ENCODE results near the gene MEX3A.
"Not testable (repeated sequence)": the region's sequence is repeated elsewhere in the genome, so short reads cannot be mapped to it uniquely, and the experiment has no call there.

Gene MEX3A

GRCh38 chr1:156076609-156077429 is 5.4 kb downstream of the MEX3A start:
- DNase-seq: no peak

- DNase-seq: no peak
Measured at GRCh38 chr1:156075775-156076204, 6.5 kb downstream of the MEX3A start.

DNA sequence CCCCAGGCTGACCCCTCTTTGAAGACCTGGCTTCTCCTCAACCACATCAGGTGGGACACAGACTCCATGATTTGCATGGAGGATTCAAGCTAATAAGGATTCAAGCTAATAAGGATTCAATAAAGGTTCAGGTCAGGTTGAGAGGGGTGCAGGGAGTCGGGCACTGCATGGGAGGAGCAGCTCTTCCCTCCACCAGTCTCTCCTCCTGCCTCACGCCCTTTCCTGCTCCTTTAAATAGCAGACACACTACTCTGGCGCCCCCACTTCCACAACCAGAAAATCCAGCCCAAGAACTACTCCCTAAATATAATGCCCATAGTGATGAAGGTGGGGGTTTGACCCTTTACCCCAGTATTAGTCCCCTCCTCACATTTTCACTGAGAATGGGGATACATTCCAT is 7.1 kb downstream of the MEX3A start:
- no peak for DNase-seq

DNA sequence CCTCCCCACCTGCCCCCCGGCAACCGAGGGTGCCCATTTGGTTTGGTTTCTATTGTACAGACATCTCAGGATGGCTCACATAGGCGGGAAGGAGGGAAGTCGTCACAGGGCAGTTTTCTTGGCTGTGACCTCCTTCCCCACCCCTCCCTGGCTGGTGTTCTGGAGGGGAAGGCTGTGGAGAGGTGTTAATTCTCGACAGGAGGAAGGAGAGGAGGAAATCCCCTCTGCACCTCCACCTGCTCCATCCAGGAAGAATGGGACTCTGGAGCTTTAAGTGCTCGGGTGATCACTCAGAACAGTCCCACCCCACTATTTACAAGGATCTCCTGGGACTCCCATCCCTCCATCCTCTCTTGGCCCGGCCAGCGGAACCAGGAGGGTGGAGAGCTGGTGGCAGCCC is 7.6 kb downstream of the MEX3A start:
- DNase-seq: no peak

DNA sequence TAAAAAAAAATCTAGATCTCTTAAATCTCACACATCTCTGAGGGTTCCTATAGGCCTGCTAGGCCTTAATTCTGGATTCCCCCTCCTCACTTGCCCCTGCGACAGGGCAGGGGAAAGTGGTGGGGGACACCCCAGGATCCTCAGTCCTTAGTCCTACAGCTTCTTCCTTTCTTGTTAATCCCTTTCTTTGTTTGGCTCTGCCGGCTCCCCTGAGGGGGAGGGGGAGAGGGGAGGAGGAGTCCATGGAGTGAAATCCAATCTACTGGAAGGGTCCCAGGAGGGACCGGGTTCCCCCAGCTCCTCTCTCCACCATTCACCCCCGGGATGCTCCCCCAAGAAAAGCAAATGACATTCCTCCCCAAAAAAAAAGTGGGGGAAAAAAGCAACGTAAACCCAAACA is 8.5 kb downstream of the MEX3A start:
- DNase-seq: no peak

DNA sequence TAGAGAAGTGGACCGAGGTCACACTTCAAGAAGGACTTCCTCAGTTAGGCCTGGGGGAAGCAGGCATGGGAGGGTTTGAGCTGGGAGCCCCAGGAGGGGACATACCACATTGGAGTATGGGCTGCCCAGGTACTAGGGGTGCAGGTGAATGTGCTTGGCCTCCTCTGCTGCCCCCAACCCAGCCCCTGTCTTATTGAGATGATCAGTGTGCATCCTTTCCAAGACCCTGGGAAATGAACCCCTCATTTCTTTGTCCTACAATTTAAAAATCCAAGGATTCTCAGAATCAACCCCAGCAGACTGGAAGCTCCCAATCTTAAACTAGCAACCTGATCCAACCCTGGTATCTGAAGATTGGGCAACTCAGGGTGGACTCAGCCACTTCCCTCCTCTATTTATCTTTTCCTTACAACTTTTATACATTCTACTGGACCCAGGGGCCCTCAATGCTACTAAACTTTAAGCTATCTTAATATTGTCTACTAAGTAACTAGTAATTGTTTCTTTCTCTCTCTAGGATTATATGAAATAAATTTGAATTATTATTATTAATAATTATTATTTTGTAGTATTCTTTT is 9.1 kb downstream of the MEX3A start:
- DNase-seq: no peak

- no peak for DNase-seq
Measured at GRCh38 chr1:156072251-156072650, 10.0 kb downstream of the MEX3A start.

GRCh38 chr1:156071332-156071816 is 10.9 kb downstream of the MEX3A start:
- DNase-seq: not testable (repeated sequence)

DNA sequence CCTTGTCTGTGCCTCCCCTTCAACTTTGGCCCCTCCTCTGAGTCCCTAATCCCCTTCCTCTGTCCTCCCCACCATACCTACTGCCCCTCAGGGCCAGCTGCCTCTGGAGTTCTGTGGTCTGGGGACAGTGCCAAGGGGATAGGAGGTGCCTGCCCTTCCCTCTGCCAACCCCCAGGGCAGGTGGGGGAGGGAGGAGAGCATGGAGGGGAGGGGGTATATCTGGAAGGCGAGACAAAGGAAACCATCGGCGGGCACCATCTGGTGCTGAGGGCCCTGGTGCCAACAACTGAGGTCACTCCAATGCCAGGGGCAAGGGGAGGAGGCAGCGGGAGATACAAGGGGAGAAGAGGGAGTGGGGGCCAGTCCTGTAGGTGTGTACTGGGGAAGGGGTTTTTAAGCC is 11.7 kb downstream of the MEX3A start:
- DNase-seq: peak in 2 of 3 experiments; percentile 22 to 45

DNA sequence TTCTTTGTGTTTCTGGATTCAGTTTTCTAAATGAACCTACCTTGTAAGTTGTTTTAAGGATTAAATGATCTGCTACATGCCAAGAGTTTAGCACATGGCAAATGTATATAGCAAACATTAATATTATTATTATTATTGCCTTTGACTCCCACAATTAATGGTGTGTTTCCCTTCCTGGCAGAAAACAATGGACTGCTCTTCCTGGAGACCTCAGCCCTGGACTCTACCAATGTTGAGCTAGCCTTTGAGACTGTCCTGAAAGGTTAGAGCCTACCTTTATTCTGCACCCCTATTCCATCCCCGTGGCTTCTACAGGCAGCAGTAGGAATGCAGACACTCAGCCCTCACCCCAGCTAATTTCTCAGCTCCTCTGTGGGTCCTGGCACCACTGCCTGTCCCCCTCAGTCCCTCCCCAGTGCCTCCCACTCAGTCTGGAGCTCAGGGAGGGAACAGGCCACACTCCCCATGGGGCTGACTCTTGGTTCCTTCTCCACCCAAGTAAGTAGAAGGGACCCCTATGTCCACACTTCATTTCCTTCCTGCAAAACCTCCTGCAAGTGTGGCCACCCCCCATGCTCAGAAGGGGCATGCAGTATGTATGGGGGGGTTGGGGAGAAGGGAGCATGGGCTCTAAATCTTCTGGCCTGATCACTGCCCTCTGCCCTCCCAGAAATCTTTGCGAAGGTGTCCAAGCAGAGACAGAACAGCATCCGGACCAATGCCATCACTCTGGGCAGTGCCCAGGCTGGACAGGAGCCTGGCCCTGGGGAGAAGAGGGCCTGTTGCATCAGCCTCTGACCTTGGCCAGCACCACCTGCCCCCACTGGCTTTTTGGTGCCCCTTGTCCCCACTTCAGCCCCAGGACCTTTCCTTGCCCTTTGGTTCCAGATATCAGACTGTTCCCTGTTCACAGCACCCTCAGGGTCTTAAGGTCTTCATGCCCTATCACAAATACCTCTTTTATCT is 12.5 kb downstream of the MEX3A start:
- no peak for DNase-seq

DNA sequence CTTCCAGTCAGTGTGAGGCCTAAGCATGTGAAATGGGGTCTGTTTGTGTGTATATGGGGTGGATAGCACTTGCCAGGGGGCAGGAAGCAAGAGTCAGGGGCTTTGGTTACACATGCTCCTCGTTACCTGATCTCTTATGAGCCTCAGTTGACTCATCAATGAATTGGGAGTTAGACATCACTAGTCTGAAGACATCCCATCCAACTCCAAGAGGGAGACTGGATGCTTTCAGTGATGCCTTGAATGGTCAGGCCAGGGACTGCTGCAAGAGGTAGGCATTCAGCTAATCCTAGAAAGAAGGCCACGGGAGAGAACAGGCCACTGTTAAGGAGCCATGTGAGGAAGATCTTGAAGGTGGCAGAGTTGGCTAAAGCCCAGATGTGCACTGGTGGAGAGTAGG is 15.0 kb downstream of the MEX3A start:
- no peak for DNase-seq

DNA sequence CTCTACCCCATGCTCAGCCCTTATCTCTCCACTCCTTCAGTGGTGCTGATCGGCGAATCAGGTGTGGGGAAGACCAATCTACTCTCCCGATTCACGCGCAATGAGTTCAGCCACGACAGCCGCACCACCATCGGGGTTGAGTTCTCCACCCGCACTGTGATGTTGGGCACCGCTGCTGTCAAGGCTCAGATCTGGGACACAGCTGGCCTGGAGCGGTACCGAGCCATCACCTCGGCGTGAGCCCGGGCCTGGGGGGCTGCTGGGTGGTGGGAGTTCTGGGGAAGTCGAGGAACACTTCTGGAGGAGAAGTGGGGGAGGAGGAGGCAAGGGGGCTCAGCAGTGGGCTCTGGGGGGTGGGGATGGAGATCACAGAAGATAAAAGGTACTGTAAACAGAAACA is 16.4 kb downstream of the MEX3A start:
- no peak for DNase-seq

DNA sequence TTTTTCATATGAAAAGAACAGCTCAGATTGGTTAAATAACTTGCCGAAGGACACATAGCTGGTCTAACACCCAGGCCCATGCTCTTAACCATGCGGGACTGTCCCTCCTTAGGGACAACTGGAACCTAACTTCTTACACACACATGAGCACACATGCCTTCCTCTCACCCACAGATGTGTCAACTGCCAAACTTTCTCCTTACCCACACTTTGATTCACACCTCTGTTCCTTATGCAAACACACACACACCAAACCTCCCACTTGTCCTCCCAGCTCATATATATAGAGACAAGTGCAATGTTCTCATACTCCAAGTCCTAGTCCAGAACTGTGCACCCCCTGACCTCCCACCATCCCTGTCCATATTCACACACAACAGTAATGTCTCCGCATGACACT is 17.1 kb downstream of the MEX3A start:
- DNase-seq: no peak

- DNase-seq: no peak
Measured at GRCh38 chr1:156064615-156065014, 17.6 kb downstream of the MEX3A start.

GRCh38 chr1:156063997-156064285 is 18.3 kb downstream of the MEX3A start:
- DNase-seq: no peak

- no peak for DNase-seq
Measured at GRCh38 chr1:156062189-156062588, 20.1 kb downstream of the MEX3A start.

DNA sequence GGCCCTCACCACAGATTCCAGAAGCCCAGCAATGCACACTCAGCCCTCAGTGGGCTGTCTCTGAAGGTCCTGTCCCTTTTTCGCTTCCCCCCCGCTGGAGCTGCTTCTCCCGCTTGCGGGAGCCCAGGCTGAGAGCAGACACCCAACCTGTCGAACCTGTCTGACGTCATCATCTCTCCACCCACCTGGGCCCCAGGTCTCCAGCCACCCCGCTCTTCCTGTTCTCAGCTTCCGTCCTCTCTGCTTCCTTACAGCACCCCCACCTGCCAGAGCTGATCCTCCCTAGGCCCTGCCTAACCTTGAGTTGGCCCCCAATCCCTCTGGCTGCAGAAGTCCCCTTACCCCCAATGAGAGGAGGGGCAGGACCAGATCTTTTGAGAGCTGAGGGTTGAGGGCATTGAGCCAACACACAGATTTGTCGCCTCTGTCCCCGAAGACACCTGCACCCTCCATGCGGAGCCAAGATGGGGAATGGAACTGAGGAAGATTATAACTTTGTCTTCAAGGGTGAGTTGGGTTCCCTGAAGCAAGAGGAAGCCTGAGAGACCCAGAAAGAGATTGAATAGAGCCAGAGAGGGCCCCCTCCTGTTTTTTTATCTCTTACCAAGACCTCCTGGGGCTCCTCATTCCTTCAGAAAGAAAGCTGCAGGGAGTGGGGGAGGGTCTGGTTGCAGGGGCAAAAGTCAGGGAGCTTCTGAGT is 21.2 kb downstream of the MEX3A start, which contains the start of gene RAB25:
Gene RAB25 (plus strand): TSS at position 224 of the 700 bp plus-strand sequence. CDS start 241 bp downstream, at position 465.
- DNase-seq: peak in 2 of 3 experiments; percentile 13 to 15

DNA sequence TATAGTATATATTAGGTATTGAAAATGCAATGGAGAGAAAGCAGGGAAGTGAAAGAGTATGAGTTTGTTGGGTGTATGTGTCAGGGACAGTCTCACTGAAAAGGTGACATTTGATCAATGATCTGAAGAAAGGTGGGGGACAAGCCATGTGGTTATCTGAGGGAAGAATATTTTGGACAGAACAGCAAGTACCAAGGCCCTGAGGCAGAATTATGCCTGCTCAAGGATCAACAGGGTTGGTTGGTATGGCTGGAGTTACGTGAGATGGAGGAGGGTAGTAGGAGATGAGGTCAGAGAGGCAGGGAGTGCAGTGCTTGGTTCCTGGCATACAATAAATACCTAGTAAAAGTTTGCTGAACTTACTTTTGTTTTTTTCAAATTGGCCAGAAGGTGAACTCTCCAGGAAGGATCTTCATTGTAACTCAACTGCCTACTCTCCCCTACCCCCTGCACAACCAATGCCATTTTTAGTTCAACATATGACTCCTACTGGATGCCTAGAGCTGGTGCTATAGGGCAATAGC is 25.9 kb downstream of the MEX3A start:
- DNase-seq: no peak

DNA sequence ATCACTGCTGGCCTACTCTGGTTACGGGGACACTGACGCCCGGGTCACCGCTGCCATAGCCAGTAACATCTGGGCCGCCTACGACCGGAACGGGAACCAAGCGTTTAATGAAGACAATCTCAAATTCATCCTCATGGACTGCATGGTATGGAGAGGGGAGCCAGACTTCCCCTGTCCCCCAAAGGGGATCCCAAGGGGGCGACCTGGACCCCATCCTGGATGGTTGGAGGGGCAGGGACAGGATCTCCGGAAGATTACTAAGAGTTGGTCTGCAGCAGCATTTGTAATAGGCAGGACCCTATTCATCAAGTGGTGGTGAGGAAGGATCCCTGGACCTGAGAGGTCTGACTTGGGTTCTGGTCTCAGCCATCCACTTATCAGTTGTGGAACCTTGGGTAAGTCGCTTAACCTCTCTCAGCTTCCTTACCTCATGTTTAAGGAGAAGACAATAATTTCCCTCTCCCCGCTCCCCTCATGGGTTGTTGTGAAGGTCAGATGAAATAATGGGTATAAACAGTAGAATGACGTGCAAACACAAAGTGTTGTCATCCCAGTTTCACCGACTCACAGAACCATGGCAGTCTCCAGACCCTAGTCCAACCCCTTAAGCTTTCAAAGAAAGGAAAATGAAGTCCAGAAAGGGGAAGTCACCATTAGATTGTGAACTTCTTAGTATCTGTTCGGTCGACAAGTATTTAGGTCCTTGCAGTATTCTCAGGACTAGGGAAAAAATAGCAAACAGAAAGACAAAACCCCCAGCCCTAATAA is 26.8 kb downstream of the MEX3A start:
- no peak for DNase-seq

- peak; percentile 98 to 100 (median 99) for DNase-seq
Measured at GRCh38 chr1:156054500-156055280, 27.6 kb downstream of the MEX3A start, which contains the start of gene LAMTOR2. LAMTOR2 (plus strand) TSS chr1:156054782; CDS start chr1:156054890, 108 bp downstream.
